K562 (cell line): Measurements from ENCODE around the gene SUMO3. TPM values are rescaled to one million over a fixed set of nuclear protein-coding genes. Genes with fewer than 3 reads are reported as not detected.

Experiments used
- EGR1 ChIP-seq: fragments of 450-650 bp; conservative IDR thresholded peaks from 2 replicates; pipeline ENCODE4 v1.6.1; 2017; ENCODE audit warnings: mild to moderate bottlenecking
- PCBP1 ChIP-seq: fragments of 200-400 bp; formaldehyde crosslinking; IDR thresholded peaks from 2 replicates; pipeline ENCODE4 v1.6.1; 2018; ENCODE audit warnings: mild to moderate bottlenecking, low read depth, low read length; ENCODE audit not compliant: poor library complexity, severe bottlenecking
- POLR2G ChIP-seq: fragments of 200-400 bp; formaldehyde crosslinking; IDR thresholded peaks from 2 replicates; pipeline ENCODE4 v1.6.1; 2017; ENCODE audit warnings: low read depth, mild to moderate bottlenecking, antibody characterized with exemption, low read length, moderate library complexity
- ZC3H4 ChIP-seq: sonication (generic); formaldehyde crosslinking; IDR thresholded peaks from 2 replicates; pipeline ENCODE4 v1.9.0; 2021; ENCODE audit warnings: missing genetic modification reagents, borderline replicate concordance
- polyA plus RNA-seq, 8 experiments: library from polyadenylated mRNA; depleted of rRNA in 4 of 8; stranded (reverse) in 5 of 8; unstranded in 3 of 8; fragments of >200 nt; fragmentation: Nextera tagmentation in 2 of 8; fragmentation: Illumina TruSeq in 1 of 8; extraction: Ambion mirVana in 2 of 8; extraction: Trizol in 1 of 8; gene quantifications; 2 replicates each; pipeline versions ENCODE4 v1.2.1 to v1.2.3, GENCODE V29; 2011 to 2014; ENCODE audit warnings: inconsistent platforms in 1 of 8, missing spikeins in 1 of 8
- total RNA-seq, 7 experiments: library from RNA; depleted of rRNA in 6 of 7; stranded (reverse); fragments of >200 nt in 6 of 7; fragmentation: Illumina TruSeq in 2 of 7; extraction: Trizol in 2 of 7; gene quantifications; 2 replicates each; pipeline versions ENCODE4 v1.2.1 to v1.2.3, GENCODE V29; 2011 to 2021; ENCODE audit warnings: low replicate concordance in 1 of 7
- TF ChIP-seq, protein P1 (sequence below): sonication (generic); formaldehyde crosslinking; IDR thresholded peaks from 2 replicates; pipeline ENCODE4 v1.8.1; 2022; ENCODE audit warnings: missing genetic modification reagents
- TF ChIP-seq, protein P2 (sequence below): fragments of 250-450 bp; sonication (Bioruptor Pico); IDR thresholded peaks from 2 replicates; pipeline ENCODE4 v1.9.0; 2021; ENCODE audit warnings: mild to moderate bottlenecking, inconsistent platforms
- TF ChIP-seq, protein P3 (sequence below): sonication (generic); formaldehyde crosslinking; IDR thresholded peaks from 2 replicates; pipeline ENCODE4 v1.8.1; 2023; ENCODE audit warnings: mild to moderate bottlenecking, missing genetic modification reagents

The SUMO3 gene
- total and polyA plus RNA-seq, 9 of the 15 experiments (the other 6 are each of a cell fraction or from before 2014, with no cell fraction given) = 13.9 to 143 (median 113) TPM

DNA sequence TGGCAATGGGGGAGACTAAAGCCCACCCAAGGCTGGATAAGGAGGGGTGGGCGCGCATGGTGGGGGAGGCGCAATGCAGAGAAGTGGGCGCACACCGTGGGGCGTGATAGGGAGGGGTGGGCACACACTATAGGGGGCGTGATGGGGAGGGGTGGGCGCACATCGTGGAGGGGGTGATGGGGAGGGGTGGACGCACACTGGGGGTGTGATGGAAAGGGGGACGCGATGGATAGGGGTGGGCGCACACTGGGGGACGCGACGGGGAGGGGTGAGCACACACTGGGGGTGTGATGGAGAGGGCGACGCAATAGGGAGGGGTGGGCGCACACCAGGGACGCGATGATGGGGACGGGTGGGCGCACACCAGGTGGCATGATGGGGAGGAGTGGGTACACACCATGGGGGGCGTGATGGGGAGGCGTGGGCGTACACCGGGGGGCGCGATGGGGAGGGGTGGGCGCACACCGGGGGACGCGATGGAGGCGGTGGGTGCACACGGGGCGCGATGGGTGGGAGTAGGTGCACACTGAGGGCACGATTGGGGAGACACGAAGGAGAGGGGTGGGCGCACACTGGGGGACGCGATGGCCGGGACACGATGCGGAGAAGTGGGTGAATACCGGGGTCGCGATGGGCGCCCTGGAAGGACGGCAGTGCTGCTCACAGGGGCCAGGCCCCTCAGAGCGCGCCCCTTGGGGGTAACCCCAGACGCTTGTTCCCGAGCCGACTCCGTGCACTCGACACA lies 929 bp downstream of the SUMO3 start (continued):
- TF ChIP-seq, protein P1, sequence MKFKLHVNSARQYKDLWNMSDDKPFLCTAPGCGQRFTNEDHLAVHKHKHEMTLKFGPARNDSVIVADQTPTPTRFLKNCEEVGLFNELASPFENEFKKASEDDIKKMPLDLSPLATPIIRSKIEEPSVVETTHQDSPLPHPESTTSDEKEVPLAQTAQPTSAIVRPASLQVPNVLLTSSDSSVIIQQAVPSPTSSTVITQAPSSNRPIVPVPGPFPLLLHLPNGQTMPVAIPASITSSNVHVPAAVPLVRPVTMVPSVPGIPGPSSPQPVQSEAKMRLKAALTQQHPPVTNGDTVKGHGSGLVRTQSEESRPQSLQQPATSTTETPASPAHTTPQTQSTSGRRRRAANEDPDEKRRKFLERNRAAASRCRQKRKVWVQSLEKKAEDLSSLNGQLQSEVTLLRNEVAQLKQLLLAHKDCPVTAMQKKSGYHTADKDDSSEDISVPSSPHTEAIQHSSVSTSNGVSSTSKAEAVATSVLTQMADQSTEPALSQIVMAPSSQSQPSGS (CRISPR knock-in tag) = peak; percentile 48; the same call in 1 of the 2 replicates
- TF ChIP-seq, protein P2, sequence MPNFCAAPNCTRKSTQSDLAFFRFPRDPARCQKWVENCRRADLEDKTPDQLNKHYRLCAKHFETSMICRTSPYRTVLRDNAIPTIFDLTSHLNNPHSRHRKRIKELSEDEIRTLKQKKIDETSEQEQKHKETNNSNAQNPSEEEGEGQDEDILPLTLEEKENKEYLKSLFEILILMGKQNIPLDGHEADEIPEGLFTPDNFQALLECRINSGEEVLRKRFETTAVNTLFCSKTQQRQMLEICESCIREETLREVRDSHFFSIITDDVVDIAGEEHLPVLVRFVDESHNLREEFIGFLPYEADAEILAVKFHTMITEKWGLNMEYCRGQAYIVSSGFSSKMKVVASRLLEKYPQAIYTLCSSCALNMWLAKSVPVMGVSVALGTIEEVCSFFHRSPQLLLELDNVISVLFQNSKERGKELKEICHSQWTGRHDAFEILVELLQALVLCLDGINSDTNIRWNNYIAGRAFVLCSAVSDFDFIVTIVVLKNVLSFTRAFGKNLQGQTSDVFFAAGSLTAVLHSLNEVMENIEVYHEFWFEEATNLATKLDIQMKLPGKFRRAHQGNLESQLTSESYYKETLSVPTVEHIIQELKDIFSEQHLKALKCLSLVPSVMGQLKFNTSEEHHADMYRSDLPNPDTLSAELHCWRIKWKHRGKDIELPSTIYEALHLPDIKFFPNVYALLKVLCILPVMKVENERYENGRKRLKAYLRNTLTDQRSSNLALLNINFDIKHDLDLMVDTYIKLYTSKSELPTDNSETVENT = 0 out of 2 replicates have a peak, but pooled peaks have one; percentile 60
- TF ChIP-seq ZC3H4 (CRISPR knock-in tag) = peak; percentile 81; the same call in 1 of the 2 replicates
- 0 out of 2 replicates have a peak, but pooled peaks have one; percentile 10 for TF ChIP-seq POLR2G
- 0 out of 2 replicates have a peak, but pooled peaks have one; percentile 25 for TF ChIP-seq EGR1
- TF ChIP-seq PCBP1 = peak; percentile 84
- TF ChIP-seq, protein P3, sequence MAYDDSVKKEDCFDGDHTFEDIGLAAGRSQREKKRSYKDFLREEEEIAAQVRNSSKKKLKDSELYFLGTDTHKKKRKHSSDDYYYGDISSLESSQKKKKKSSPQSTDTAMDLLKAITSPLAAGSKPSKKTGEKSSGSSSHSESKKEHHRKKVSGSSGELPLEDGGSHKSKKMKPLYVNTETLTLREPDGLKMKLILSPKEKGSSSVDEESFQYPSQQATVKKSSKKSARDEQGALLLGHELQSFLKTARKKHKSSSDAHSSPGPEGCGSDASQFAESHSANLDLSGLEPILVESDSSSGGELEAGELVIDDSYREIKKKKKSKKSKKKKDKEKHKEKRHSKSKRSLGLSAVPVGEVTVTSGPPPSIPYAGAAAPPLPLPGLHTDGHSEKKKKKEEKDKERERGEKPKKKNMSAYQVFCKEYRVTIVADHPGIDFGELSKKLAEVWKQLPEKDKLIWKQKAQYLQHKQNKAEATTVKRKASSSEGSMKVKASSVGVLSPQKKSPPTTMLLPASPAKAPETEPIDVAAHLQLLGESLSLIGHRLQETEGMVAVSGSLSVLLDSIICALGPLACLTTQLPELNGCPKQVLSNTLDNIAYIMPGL (CRISPR knock-in tag) = no peak
